ENCODE results near the gene DDX41. TPM values are rescaled to one million over a fixed set of nuclear protein-coding genes. Genes with fewer than 3 reads are reported as not detected.
A peak's percentile ranks its signal among the peaks of the same experiment; 100 is the strongest.

Gene DDX41
- total RNA-seq, 1 experiment from 2014 or later: 133 TPM

- Histone ChIP-seq H3K4me1 (ENCODE audit: insufficient read depth, low read length) (peaks cover 5% of the 10 kb centered on the region; the same call in 1 of the 2 replicates), H2BK120ac (ENCODE audit: low read depth, low read length, poor library complexity, severe bottlenecking) (no peak overlapping the region), H4K8ac (replicated peaks; ENCODE audit: insufficient read length, low read depth, low read length) (no peak overlapping the region), H2BK15ac (ENCODE audit: low read depth, low read length) (no peak overlapping the region), H3K14ac (ENCODE audit: insufficient read depth, low read length) (peak overlapping the region; percentile 21), H3K23ac (ENCODE audit: insufficient read length, low read depth, low read length) (no peak overlapping the region), H3K79me1 (ENCODE audit: insufficient read depth, low read depth, low read length, poor library complexity, severe bottlenecking) (peaks cover 14% of the 10 kb centered on the region), H3K56ac (ENCODE audit: insufficient read length, low read depth, low read length) (no peak overlapping the region), H3K79me2 (ENCODE audit: insufficient read depth, low read length) (peaks cover 11% of the 10 kb centered on the region; the same call in 1 of the 2 replicates), H3K9me3 (ENCODE audit: control insufficient read depth, low read depth, low read length) (no peaks in the 10 kb centered on the region), H3K18ac (ENCODE audit: insufficient read length, low read depth, low read length) (no peak overlapping the region), H2BK20ac (ENCODE audit: low read depth, low read length, poor library complexity, severe bottlenecking) (no peak overlapping the region), H2BK5ac (ENCODE audit: insufficient read length, low read length) (no peak overlapping the region), H3K9ac (ENCODE audit: extremely low read depth, insufficient read length, low read length) (peak overlapping the region; percentile 71), H3K27me3 (ENCODE audit: insufficient read depth, low read length) (no peaks in the 10 kb centered on the region), H3K23me2 (ENCODE audit: insufficient read length, low read depth, low read length, poor library complexity, severe bottlenecking) (peaks cover 15% of the 10 kb centered on the region), H4K20me1 (ENCODE audit: control insufficient read depth, insufficient read depth, insufficient read length) (no peaks in the 10 kb centered on the region), H4K5ac (ENCODE audit: insufficient read length, low read depth, low read length) (no peak overlapping the region), H3T11ph (ENCODE audit: low read length) (no peak overlapping the region), H3K4me2 (ENCODE audit: insufficient read depth, insufficient read length, low read length) (peak overlapping the region; percentile 87), H2BK12ac (ENCODE audit: insufficient read length, low read depth, low read length) (no peak overlapping the region), H2AK5ac (ENCODE audit: insufficient read length, low read length) (no peak overlapping the region), H3K4ac (ENCODE audit: low read depth, low read length) (no peak overlapping the region), H3K27ac (ENCODE audit: insufficient read length, low read depth, low read length) (no peak overlapping the region), H4K91ac (ENCODE audit: insufficient read length, low read depth, low read length) (no peak overlapping the region), H2AFZ (ENCODE audit: low read length) (no peak overlapping the region)
- WGBS (ENCODE audit: extremely low coverage, insufficient read length, low lambda C conversion rate): no CpG with 5 or more reads among the region's 72 CpGs
- H3K36me3 Mint-ChIP-seq (ENCODE audit: insufficient read depth in 1 of 3, low read depth in 3 of 3): peaks cover 10 to 24% (median 20%) of the 10 kb centered on the region in 3 experiments
- H3K4me3 Mint-ChIP-seq: peak overlapping the region; percentile 82 to 87
- H3K27ac Mint-ChIP-seq: no peak overlapping the region; a peak in 1 of 7 replicates
- TF ChIP-seq CTCF (conservative IDR thresholded peaks at IDR 0.05): no peak
- no peaks in the 10 kb centered on the region for H3K9me3 Mint-ChIP-seq
- peaks cover 4% of the 10 kb centered on the region; the same call in 1 of the 2 replicates for H3K27me3 Mint-ChIP-seq (ENCODE audit: low read depth)
- H3K4me1 Mint-ChIP-seq: peaks cover 29 to 35% of the 10 kb centered on the region in 2 experiments
- peak; percentile 41 for DNase-seq
Measured at GRCh38 chr5:177553671-177554429, 37.1 kb upstream of the DDX41 start.

All from H9 (cell line).